ENCODE results near the gene UBALD2.
"Not testable (repeated sequence)": the region's sequence is repeated elsewhere in the genome, so short reads cannot be mapped to it uniquely, and the experiment has no call there.

UBALD2 gene

DNA sequence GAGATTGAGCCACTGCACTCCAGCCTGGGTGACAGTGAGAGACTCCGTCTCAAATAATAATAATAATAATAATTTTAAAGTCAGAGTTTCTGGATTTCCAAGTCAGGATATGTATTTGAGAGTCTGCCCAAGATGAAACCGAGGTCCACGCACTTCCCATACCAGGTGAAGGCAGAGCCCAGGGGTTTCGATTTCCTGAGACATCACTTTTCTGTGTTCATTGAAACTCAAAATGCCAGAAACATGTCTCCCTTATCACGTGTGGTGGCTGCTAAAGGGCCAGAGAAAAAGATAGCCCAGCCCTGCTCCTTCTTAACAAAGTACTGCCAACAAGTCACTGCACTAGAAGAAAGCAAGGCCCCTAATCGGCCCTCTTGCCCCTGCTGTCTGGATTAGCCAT is 15.0 kb upstream of the UBALD2 start:
- H2AFZ ChIP-seq (ENCODE audit: low read length), result peak overlapping the region; percentile 68
- DNase-seq, result peak; percentile 67

DNA sequence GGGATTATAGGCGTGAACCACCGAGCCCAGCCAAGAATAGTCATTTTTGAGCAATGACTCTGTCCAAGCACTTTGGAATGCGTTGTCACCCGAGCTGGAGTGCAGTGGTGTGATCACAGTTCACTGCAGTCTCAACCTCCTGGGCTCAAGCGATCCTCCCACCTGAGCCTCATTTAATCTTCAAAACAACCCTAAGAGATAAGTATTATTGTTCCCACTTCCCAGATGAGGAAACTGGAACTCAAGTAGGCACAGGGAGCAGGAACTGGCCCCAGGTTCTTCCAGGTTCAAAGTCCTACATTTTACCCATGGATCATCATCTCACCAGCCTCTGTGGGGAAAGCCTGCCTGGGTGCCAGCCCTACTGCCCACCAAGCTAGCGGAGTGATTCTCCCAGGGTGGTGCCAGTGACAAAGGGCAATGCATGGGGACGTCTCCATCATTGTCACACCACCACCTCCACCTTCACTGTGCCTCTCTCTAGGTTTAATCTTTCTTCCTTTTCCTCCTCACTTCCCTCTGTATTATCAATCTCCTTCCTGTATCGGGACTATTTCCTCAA is 13.6 kb upstream of the UBALD2 start:
- Histone ChIP-seq H3K4me1 (ENCODE audit: low read length) (peaks cover 28% of the 10 kb centered on the region), H3K4me2 (ENCODE audit: low read depth, low read length) (no peak overlapping the region), H3K9me3 (replicated peaks; ENCODE audit: insufficient read depth, low read length) (no peaks in the 10 kb centered on the region), H3K27ac (ENCODE audit: low read length) (no peak overlapping the region), H3K9me2 (replicated peaks; ENCODE audit: insufficient read depth, low read length) (no peaks in the 10 kb centered on the region), H4K20me1 (ENCODE audit: insufficient read depth, low read length) (no peaks in the 10 kb centered on the region), H3K9ac (ENCODE audit: low read length) (no peak overlapping the region), H3K79me2 (ENCODE audit: low read length) (no peaks in the 10 kb centered on the region), H3K27me3 (replicated peaks; ENCODE audit: insufficient read depth, low read length) (no peaks in the 10 kb centered on the region), H3K4me3 (ENCODE audit: low read length) (no peak overlapping the region), H2AFZ (ENCODE audit: low read length) (no peak overlapping the region), H3K36me3 (replicated peaks; ENCODE audit: insufficient read depth, low read length) (no peaks in the 10 kb centered on the region), H3F3A (ENCODE audit: insufficient read depth, low read length) (peaks cover 17% of the 10 kb centered on the region)
- DNase-seq, result no peak
- TF ChIP-seq EZH2 (optimal IDR thresholded peaks at IDR 0.05; ENCODE audit: low read depth, low read length) (no peak), EZH2phosphoT487 (IDR thresholded peaks at IDR 0.05; ENCODE audit: low read length) (no peak)
- TF ChIP-seq, protein P1, sequence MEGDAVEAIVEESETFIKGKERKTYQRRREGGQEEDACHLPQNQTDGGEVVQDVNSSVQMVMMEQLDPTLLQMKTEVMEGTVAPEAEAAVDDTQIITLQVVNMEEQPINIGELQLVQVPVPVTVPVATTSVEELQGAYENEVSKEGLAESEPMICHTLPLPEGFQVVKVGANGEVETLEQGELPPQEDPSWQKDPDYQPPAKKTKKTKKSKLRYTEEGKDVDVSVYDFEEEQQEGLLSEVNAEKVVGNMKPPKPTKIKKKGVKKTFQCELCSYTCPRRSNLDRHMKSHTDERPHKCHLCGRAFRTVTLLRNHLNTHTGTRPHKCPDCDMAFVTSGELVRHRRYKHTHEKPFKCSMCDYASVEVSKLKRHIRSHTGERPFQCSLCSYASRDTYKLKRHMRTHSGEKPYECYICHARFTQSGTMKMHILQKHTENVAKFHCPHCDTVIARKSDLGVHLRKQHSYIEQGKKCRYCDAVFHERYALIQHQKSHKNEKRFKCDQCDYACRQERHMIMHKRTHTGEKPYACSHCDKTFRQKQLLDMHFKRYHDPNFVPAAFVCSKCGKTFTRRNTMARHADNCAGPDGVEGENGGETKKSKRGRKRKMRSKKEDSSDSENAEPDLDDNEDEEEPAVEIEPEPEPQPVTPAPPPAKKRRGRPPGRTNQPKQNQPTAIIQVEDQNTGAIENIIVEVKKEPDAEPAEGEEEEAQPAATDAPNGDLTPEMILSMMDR (IDR thresholded peaks at IDR 0.05; ENCODE audit: low read length), result no peak

More for the DNA sequence above, 15.0 kb upstream of the UBALD2 start:
- Histone ChIP-seq H3K4me3 (ENCODE audit: low read length) (no peak overlapping the region), H3K79me2 (ENCODE audit: low read length) (no peaks in the 10 kb centered on the region), H3K9me2 (replicated peaks; ENCODE audit: insufficient read depth, low read length) (no peaks in the 10 kb centered on the region), H3K4me1 (ENCODE audit: low read length) (peaks cover 39% of the 10 kb centered on the region), H3K4me2 (ENCODE audit: low read depth, low read length) (peak overlapping the region; percentile 69), H3K9me3 (replicated peaks; ENCODE audit: insufficient read depth, low read length) (no peaks in the 10 kb centered on the region), H3K27ac (ENCODE audit: low read length) (peak overlapping the region; percentile 74), H3K27me3 (replicated peaks; ENCODE audit: insufficient read depth, low read length) (no peaks in the 10 kb centered on the region), H3K36me3 (replicated peaks; ENCODE audit: insufficient read depth, low read length) (no peaks in the 10 kb centered on the region), H3F3A (ENCODE audit: insufficient read depth, low read length) (peaks cover 28% of the 10 kb centered on the region), H4K20me1 (ENCODE audit: insufficient read depth, low read length) (no peaks in the 10 kb centered on the region), H3K9ac (ENCODE audit: low read length) (peak overlapping the region; percentile 32; the same call in 1 of the 2 replicates)
- TF ChIP-seq EZH2phosphoT487 (IDR thresholded peaks at IDR 0.05; ENCODE audit: low read length) (no peak), EZH2 (optimal IDR thresholded peaks at IDR 0.05; ENCODE audit: low read depth, low read length) (no peak)
- TF ChIP-seq, protein P1 (IDR thresholded peaks at IDR 0.05; ENCODE audit: low read length), result no peak

DNA sequence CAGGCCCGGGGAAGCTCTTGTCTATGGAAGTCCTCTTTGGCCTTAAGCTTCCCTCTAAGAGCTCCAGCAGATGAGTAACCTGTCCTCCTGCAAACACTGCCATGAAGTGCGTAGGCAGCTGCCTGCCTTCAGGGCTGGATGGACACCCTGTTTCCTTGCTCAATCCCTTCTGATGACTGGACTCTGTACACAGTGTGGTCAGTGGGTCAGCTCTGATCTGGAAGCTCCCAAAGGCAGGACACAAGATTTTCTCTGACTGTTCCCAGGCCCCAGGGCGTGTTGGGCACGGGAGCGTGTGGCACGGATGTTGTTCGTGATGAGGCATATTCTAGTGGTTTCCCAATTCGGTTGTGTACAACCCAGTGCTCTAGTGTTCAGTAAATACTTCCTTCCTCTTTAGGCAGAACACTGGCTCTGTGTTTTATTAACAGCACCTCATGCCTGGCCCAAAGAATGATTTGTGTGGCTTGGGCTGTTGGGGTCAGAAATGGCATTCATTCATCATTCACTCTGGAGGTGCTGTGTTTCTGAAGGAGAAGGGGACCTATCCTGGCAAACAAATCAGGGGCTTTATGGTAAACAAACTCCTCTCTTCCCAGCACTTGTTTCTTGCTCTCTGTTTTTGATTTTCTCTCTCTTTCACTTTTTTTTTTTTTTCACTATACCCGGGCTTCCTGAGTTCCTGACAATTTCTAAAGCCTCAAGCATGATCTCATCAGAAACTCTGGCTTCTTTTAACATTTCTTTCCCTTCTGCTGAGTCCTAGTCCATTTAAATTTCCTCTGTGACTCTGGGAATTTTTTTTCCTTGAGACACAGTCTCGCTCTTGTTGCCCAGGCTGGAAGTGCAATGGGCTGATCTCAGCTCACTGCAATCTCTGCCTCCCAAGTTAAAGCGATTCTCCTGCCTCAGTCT is 12.9 kb upstream of the UBALD2 start:
- Histone ChIP-seq H3K36me3 (replicated peaks; ENCODE audit: insufficient read depth, low read length) (no peaks in the 10 kb centered on the region), H3F3A (ENCODE audit: insufficient read depth, low read length) (peaks cover 10% of the 10 kb centered on the region; the same call in 1 of the 2 replicates), H3K4me2 (ENCODE audit: low read depth, low read length) (no peak overlapping the region), H3K9me2 (replicated peaks; ENCODE audit: insufficient read depth, low read length) (no peaks in the 10 kb centered on the region), H3K9ac (ENCODE audit: low read length) (no peak overlapping the region), H3K4me1 (ENCODE audit: low read length) (peaks cover 23% of the 10 kb centered on the region), H3K27me3 (replicated peaks; ENCODE audit: insufficient read depth, low read length) (no peaks in the 10 kb centered on the region), H4K20me1 (ENCODE audit: insufficient read depth, low read length) (no peaks in the 10 kb centered on the region), H3K79me2 (ENCODE audit: low read length) (no peaks in the 10 kb centered on the region), H3K9me3 (replicated peaks; ENCODE audit: insufficient read depth, low read length) (no peaks in the 10 kb centered on the region), H2AFZ (ENCODE audit: low read length) (no peak overlapping the region), H3K27ac (ENCODE audit: low read length) (no peak overlapping the region), H3K4me3 (ENCODE audit: low read length) (no peak overlapping the region)
- no peak for TF ChIP-seq EZH2phosphoT487 (IDR thresholded peaks at IDR 0.05; ENCODE audit: low read length)
- TF ChIP-seq, protein P1 (IDR thresholded peaks at IDR 0.05; ENCODE audit: low read length), result no peak
- TF ChIP-seq EZH2 (optimal IDR thresholded peaks at IDR 0.05; ENCODE audit: low read depth, low read length), result no peak
- DNase-seq, result no peak

DNA sequence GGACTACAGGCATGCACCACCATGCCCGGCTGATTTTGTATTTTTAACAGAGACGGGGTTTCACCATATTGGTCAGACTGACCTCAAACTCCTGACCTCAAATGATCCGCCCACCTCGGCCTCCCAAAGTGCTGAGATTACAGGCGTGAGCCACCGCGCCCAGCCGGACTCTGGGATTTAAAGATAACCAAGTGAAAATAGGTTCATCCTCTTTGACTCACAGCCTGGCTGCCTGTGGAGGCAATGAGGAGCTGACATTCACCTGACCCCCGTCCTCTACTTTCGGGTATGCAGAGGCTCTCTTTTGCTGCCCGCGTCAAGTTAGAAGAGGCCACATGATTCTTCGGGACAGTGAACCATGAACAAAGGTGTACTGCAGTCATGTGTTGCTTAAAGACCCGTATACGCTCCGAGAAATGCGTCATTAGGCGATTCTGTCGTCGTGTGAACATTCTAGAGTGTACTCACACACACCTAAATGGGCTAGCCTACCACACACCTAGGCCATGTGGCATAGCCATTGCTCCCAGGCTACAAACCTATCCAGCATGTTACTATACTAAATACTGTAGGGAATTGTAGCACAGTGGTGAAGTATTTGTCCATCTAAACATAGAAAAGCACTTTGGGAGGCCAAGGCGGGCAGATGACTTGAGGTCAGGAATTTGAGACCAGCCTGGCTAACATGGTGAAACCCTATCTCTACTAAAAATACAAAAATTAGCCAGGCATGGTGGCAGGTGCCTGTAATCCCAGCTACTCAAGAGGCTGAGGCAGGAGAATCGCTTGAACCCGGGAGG is 12.0 kb upstream of the UBALD2 start:
- H2AFZ ChIP-seq (ENCODE audit: low read length); H3K9me3 ChIP-seq (replicated peaks; ENCODE audit: insufficient read depth, low read length); H4K20me1 ChIP-seq (ENCODE audit: insufficient read depth, low read length); H3K9me2 ChIP-seq (replicated peaks; ENCODE audit: insufficient read depth, low read length); DNase-seq; H3K27me3 ChIP-seq (replicated peaks; ENCODE audit: insufficient read depth, low read length); H3K9ac ChIP-seq (ENCODE audit: low read length); H3K36me3 ChIP-seq (replicated peaks; ENCODE audit: insufficient read depth, low read length); H3F3A ChIP-seq (ENCODE audit: insufficient read depth, low read length); H3K4me3 ChIP-seq (ENCODE audit: low read length); H3K4me2 ChIP-seq (ENCODE audit: low read depth, low read length); H3K27ac ChIP-seq (ENCODE audit: low read length); H3K79me2 ChIP-seq (ENCODE audit: low read length): not testable (repeated sequence)
- peaks cover 17% of the 10 kb centered on the region for H3K4me1 ChIP-seq (ENCODE audit: low read length)
